Measurements from ENCODE around the gene KRT16. TPM values are rescaled to one million over a fixed set of nuclear protein-coding genes. Genes with fewer than 3 reads are reported as not detected.
"Not testable (repeated sequence)": the region's sequence is repeated elsewhere in the genome, so short reads cannot be mapped to it uniquely, and the experiment has no call there.

The KRT16 gene
- total RNA-seq, 2 experiments from 2014 or later = not detected

GRCh38 chr17:41628073-41628370 is 15.5 kb upstream of the KRT16 start:
- H3K9me3 Mint-ChIP-seq; H3K4me3 Mint-ChIP-seq; DNase-seq; H3K36me3 Mint-ChIP-seq; H3K27ac Mint-ChIP-seq; ATAC-seq (ENCODE audit: low read depth); H3K4me1 Mint-ChIP-seq; POLR2A ChIA-PET; H3K27me3 Mint-ChIP-seq: not testable (repeated sequence)

- ATAC-seq (ENCODE audit: low read depth) = no peak
- POLR2A ChIA-PET = no interaction called here
- Mint-ChIP-seq H3K36me3 (no peaks in the 10 kb centered on the region), H3K27me3 (no peaks in the 10 kb centered on the region), H3K4me1 (no peaks in the 10 kb centered on the region), H3K9me3 (no peaks in the 10 kb centered on the region), H3K27ac (no peak overlapping the region), H3K4me3 (no peak overlapping the region)
- DNase-seq = no peak
These were observed 14.9 kb upstream of the KRT16 start for GRCh38 chr17:41627316-41628072.

GRCh38 chr17:41626914-41627295 is 14.3 kb upstream of the KRT16 start:
- H3K9me3 Mint-ChIP-seq; H3K27me3 Mint-ChIP-seq; ATAC-seq (ENCODE audit: low read depth); H3K4me3 Mint-ChIP-seq; POLR2A ChIA-PET; H3K27ac Mint-ChIP-seq; H3K4me1 Mint-ChIP-seq; DNase-seq; H3K36me3 Mint-ChIP-seq: not testable (repeated sequence)

GRCh38 chr17:41626028-41626913 is 13.7 kb upstream of the KRT16 start:
- ATAC-seq (ENCODE audit: low read depth); H3K27me3 Mint-ChIP-seq; POLR2A ChIA-PET: not testable (repeated sequence)

GRCh38 chr17:41625602-41626001 is 13.0 kb upstream of the KRT16 start:
- Mint-ChIP-seq H3K4me1 (no peaks in the 10 kb centered on the region), H3K27me3 (no peaks in the 10 kb centered on the region)
- POLR2A ChIA-PET = no interaction called here

More at GRCh38 chr17:41626028-41626913, 13.7 kb upstream of the KRT16 start:
- not testable (repeated sequence) for H3K4me1 Mint-ChIP-seq, H3K4me3 Mint-ChIP-seq, H3K27ac Mint-ChIP-seq, H3K36me3 Mint-ChIP-seq, H3K9me3 Mint-ChIP-seq, DNase-seq

GRCh38 chr17:41624208-41625101 is 11.9 kb upstream of the KRT16 start, which contains the start of gene KRT17:
TSS of gene KRT17 (minus strand) at chr17:41624575. CDS start at chr17:41624509, 66 bp downstream.
- no peak for DNase-seq
- peaks cover 2% of the 10 kb centered on the region for H3K27me3 Mint-ChIP-seq
- POLR2A ChIA-PET = no interaction called here
- ATAC-seq (ENCODE audit: low read depth) = no peak
- no peaks in the 10 kb centered on the region for H3K9me3 Mint-ChIP-seq
- H3K4me1 Mint-ChIP-seq = no peaks in the 10 kb centered on the region
- H3K27ac Mint-ChIP-seq = no peak within 1 kb of the TSS
- H3K4me3 Mint-ChIP-seq = no peak within 1 kb of the TSS
- no peaks in the 10 kb centered on the region for H3K36me3 Mint-ChIP-seq

More at GRCh38 chr17:41625602-41626001, 13.0 kb upstream of the KRT16 start:
- Mint-ChIP-seq H3K4me3 (no peak overlapping the region), H3K27ac (no peak overlapping the region), H3K36me3 (no peaks in the 10 kb centered on the region), H3K9me3 (no peaks in the 10 kb centered on the region)
- DNase-seq (peak; percentile 17), ATAC-seq (ENCODE audit: low read depth) (no peak)

GRCh38 chr17:41623184-41623861 is 10.8 kb upstream of the KRT16 start:
- H3K27ac Mint-ChIP-seq; H3K9me3 Mint-ChIP-seq; DNase-seq; H3K4me1 Mint-ChIP-seq; H3K27me3 Mint-ChIP-seq; H3K36me3 Mint-ChIP-seq; POLR2A ChIA-PET; ATAC-seq (ENCODE audit: low read depth); H3K4me3 Mint-ChIP-seq: not testable (repeated sequence)

GRCh38 chr17:41622340-41623183 is 10.0 kb upstream of the KRT16 start:
- H3K27ac Mint-ChIP-seq = not testable (repeated sequence)

GRCh38 chr17:41621916-41622315 is 9.3 kb upstream of the KRT16 start:
- Mint-ChIP-seq H3K9me3 (no peaks in the 10 kb centered on the region), H3K27me3 (peaks cover 2% of the 10 kb centered on the region), H3K36me3 (no peaks in the 10 kb centered on the region), H3K4me1 (no peaks in the 10 kb centered on the region), H3K27ac (no peak overlapping the region), H3K4me3 (no peak overlapping the region)
- ATAC-seq (ENCODE audit: low read depth) (no peak), DNase-seq (no peak)
- POLR2A ChIA-PET = no interaction called here

More at GRCh38 chr17:41622340-41623183, 10.0 kb upstream of the KRT16 start:
- H3K9me3 Mint-ChIP-seq; H3K27me3 Mint-ChIP-seq; DNase-seq; H3K36me3 Mint-ChIP-seq; H3K4me1 Mint-ChIP-seq; ATAC-seq (ENCODE audit: low read depth); POLR2A ChIA-PET; H3K4me3 Mint-ChIP-seq: not testable (repeated sequence)

GRCh38 chr17:41621435-41621817 is 8.9 kb upstream of the KRT16 start:
- H3K27me3 Mint-ChIP-seq; ATAC-seq (ENCODE audit: low read depth); H3K4me3 Mint-ChIP-seq; DNase-seq; H3K36me3 Mint-ChIP-seq; H3K9me3 Mint-ChIP-seq; H3K27ac Mint-ChIP-seq; POLR2A ChIA-PET; H3K4me1 Mint-ChIP-seq: not testable (repeated sequence)

GRCh38 chr17:41620583-41621434 is 8.2 kb upstream of the KRT16 start:
- no peak for ATAC-seq (ENCODE audit: low read depth)
- H3K4me1 Mint-ChIP-seq = no peaks in the 10 kb centered on the region
- H3K27me3 Mint-ChIP-seq = peaks cover 2% of the 10 kb centered on the region
- DNase-seq = no peak
- POLR2A ChIA-PET = no interaction called here
- no peaks in the 10 kb centered on the region for H3K9me3 Mint-ChIP-seq
- no peak overlapping the region for H3K27ac Mint-ChIP-seq
- H3K4me3 Mint-ChIP-seq = no peak overlapping the region
- H3K36me3 Mint-ChIP-seq = no peaks in the 10 kb centered on the region

Measured in activated naive CD8-positive, alpha-beta T cell treated with anti-CD3 and anti-CD28 coated beads, Interleukin-2, amount 10 ng/mL, durations not matched to agents 7 days and 5 days (primary cell).